Kidney epithelial cell (primary cell): ENCODE results near the gene MEOX2. TPM values are rescaled to one million over a fixed set of nuclear protein-coding genes. Genes with fewer than 3 reads are reported as not detected.

Experiments
- DNase-seq: peaks from one replicate; pipeline ENCODE4 v3.0.0-alpha.2; 2010; ENCODE audit warnings: low read depth
- H3K27me3 ChIP-seq: 2 replicates; pipeline ENCODE4 v1.6.0; 2011; ENCODE audit warnings: low read length; ENCODE audit not compliant: control insufficient read depth, insufficient read depth
- H3K36me3 ChIP-seq: 2 replicates; pipeline ENCODE4 v1.5.1; 2011; ENCODE audit warnings: low read length; ENCODE audit not compliant: control insufficient read depth, insufficient read depth
- H3K4me3 ChIP-seq: 2 replicates; pipeline ENCODE4 v1.5.1; 2011; ENCODE audit warnings: low read depth, mild to moderate bottlenecking, control low read depth, low read length
- total RNA-seq: library from RNA; depleted of rRNA; stranded (reverse); fragments of >200 nt; gene quantifications from 2 replicates; pipeline ENCODE4 v1.2.3, GENCODE V29; 2015
- TF ChIP-seq, protein P1 (sequence below): IDR thresholded peaks from 2 replicates; pipeline ENCODE4 v1.5.1; 2011; ENCODE audit warnings: mild to moderate bottlenecking, moderate library complexity, low read length, control low read depth, inconsistent platforms; ENCODE audit not compliant: insufficient read depth, poor library complexity, severe bottlenecking

Gene MEOX2
- total RNA-seq, 1 donor from 2014 or later, result not detected

DNA sequence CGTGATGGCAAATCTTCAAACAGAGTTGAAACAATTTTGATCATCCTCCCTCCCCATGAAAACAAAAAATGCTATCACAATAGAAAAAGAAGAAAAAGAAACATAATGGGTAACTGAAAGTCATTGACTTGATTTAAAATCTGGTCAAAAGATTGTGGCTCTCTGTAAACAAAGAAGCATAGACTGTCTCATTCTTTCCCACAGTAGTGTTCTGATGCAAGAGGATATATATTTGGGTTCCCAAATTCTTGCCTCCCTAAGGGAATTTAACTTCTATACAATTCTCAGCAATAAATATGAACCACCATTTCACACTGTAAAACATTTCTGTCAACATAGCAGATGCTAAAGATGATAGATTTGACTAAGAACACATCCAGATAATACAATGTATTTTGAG is 32.8 kb upstream of the MEOX2 start:
- no peaks in the 10 kb centered on the region for H3K36me3 ChIP-seq
- DNase-seq, result no peak
- H3K4me3 ChIP-seq, result no peak overlapping the region
- no peaks in the 10 kb centered on the region for H3K27me3 ChIP-seq
- TF ChIP-seq, protein P1, sequence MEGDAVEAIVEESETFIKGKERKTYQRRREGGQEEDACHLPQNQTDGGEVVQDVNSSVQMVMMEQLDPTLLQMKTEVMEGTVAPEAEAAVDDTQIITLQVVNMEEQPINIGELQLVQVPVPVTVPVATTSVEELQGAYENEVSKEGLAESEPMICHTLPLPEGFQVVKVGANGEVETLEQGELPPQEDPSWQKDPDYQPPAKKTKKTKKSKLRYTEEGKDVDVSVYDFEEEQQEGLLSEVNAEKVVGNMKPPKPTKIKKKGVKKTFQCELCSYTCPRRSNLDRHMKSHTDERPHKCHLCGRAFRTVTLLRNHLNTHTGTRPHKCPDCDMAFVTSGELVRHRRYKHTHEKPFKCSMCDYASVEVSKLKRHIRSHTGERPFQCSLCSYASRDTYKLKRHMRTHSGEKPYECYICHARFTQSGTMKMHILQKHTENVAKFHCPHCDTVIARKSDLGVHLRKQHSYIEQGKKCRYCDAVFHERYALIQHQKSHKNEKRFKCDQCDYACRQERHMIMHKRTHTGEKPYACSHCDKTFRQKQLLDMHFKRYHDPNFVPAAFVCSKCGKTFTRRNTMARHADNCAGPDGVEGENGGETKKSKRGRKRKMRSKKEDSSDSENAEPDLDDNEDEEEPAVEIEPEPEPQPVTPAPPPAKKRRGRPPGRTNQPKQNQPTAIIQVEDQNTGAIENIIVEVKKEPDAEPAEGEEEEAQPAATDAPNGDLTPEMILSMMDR, result no peak

DNA sequence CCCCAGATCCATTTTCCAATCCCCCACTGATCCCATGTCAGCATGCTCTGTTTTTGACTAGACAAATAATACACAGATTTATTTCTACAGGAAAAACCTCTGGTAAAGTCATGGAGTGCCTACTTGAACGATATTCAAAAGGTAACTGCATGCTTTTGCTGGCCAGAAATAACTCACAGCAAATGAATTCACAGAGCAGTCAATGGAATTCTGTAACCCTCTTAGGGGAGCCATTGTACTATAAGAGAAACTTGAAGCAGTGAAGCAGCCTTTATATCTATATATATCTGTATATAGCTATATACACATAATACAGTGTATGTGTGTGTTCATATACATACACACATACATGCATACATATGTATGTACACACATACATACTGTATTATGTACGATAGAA is 29.0 kb upstream of the MEOX2 start:
- no peaks in the 10 kb centered on the region for H3K27me3 ChIP-seq
- no peak overlapping the region for H3K4me3 ChIP-seq
- no peak for DNase-seq
- TF ChIP-seq, protein P1, result no peak
- H3K36me3 ChIP-seq, result no peaks in the 10 kb centered on the region

DNA sequence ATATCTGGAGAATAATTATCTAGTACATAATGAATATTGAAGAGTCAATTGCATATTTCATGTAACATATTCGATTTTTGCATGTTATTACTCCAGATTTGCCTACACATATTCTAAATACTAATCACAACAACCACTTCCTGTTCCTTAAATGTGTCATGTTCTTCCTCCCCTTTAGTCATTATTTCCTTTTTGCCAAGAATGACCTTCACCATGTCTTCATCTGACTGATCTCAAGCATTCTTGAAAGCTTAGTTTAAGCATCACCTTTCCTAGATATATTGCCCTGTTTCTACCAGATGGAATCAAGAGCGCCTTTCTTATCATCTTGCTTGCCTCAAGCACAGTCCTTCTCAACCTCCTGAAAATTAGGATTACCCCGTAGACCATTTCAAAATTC is 23.5 kb upstream of the MEOX2 start:
- Histone ChIP-seq H3K27me3 (no peaks in the 10 kb centered on the region), H3K36me3 (no peaks in the 10 kb centered on the region), H3K4me3 (no peak overlapping the region)
- no peak for DNase-seq
- TF ChIP-seq, protein P1, result no peak

DNA sequence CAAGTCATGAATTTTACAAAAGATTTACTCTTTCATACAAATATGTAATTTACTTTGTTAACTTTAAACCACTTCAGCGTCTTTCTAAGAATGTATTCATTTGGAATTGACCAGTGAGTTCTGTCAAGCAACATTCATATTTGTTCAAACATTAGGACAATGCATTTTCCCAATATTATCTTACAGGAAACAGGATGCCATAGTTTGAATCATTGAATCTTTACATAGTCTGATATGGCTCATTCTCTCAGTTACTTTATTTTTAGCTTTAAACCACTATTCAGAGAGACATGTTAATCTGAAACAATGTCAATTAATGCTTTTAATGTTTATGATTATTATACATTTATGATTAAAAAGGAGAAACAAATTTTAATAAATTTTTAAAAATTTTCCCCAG is 21.1 kb upstream of the MEOX2 start:
- Histone ChIP-seq H3K36me3 (no peaks in the 10 kb centered on the region), H3K4me3 (no peak overlapping the region), H3K27me3 (no peaks in the 10 kb centered on the region)
- no peak for DNase-seq
- TF ChIP-seq, protein P1, result no peak

GRCh38 chr7:15703732-15704131 is 17.2 kb upstream of the MEOX2 start:
- TF ChIP-seq, protein P1, result no peak
- no peak overlapping the region for H3K4me3 ChIP-seq
- no peaks in the 10 kb centered on the region for H3K36me3 ChIP-seq
- no peak for DNase-seq
- H3K27me3 ChIP-seq, result no peaks in the 10 kb centered on the region

DNA sequence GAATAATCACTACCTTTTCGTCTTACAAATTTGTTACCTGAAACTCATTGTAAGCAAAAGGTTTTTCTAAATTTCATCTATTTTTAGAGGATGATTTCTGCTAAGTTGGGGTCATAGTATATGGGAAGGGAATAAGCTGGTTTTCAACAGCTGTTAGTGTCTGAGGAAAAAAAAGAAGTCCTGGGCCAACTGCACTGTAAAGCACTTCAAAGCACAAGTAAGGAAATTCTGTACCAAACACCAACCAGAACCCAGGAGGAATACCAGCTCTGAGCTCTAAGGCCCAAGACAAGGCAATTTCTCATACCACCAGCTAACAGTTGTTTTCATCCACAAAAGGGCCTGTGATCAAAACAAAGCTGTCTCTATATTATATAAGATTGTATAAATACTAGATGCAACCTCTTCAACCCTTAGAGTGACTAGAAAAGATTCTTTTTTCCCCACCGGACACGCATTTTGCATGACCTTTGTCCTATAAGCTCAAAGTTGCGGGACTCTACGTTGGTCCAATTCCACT is 6.1 kb upstream of the MEOX2 start:
- Histone ChIP-seq H3K4me3 (no peak overlapping the region), H3K27me3 (peaks cover 10% of the 10 kb centered on the region), H3K36me3 (no peaks in the 10 kb centered on the region)
- TF ChIP-seq, protein P1, result no peak
- no peak for DNase-seq
